GM12865 (cell line): ENCODE measurements around the gene VPS37C.

Experiments used
- DNase-seq: peaks from one replicate; pipeline ENCODE4 v3.0.0; 2010; ENCODE audit warnings: low read depth
- H3K4me3 ChIP-seq: 2 replicates; pipeline ENCODE4 v1.5.1; 2011; ENCODE audit warnings: mild to moderate bottlenecking, low read depth, low read length, control low read depth
- CTCF ChIP-seq: IDR thresholded peaks from 2 replicates; pipeline ENCODE4 v1.5.1; 2011; ENCODE audit warnings: low read length, control low read depth, low read depth, inconsistent platforms; ENCODE audit not compliant: insufficient read depth; ENCODE audit errors: missing control alignments

The VPS37C gene

GRCh38 chr11:61152816-61153592 lies 8.2 kb downstream of the VPS37C start:
- DNase-seq, result no peak
- TF ChIP-seq CTCF, result no peak

GRCh38 chr11:61151545-61152252 lies 9.5 kb downstream of the VPS37C start:
- no peak overlapping the region for H3K4me3 ChIP-seq
- no peak for TF ChIP-seq CTCF
- DNase-seq, result no peak

More at GRCh38 chr11:61152816-61153592, 8.2 kb downstream of the VPS37C start:
- H3K4me3 ChIP-seq, result no peak overlapping the region

GRCh38 chr11:61150706-61151544 lies 10.3 kb downstream of the VPS37C start:
- no peak for TF ChIP-seq CTCF
- no peak for DNase-seq
- no peak overlapping the region for H3K4me3 ChIP-seq

GRCh38 chr11:61149624-61150615 lies 11.3 kb downstream of the VPS37C start:
- TF ChIP-seq CTCF, result no peak
- H3K4me3 ChIP-seq, result no peak overlapping the region
- DNase-seq, result no peak

GRCh38 chr11:61147791-61148620 lies 13.2 kb downstream of the VPS37C start:
- DNase-seq, result no peak
- no peak for TF ChIP-seq CTCF
- H3K4me3 ChIP-seq, result no peak overlapping the region
